Prostate gland (tissue), 2 donors: ENCODE data around the gene BST1.

Experiments used
- CTCF ChIP-seq, 4 experiments: fragments of 200-600 bp in 2 of 4; fragments of 450-650 bp in 2 of 4; sonication (generic) in 2 of 4; IDR thresholded peaks; 1 replicate in 3 of 4; 2 replicates in 1 of 4; pipeline ENCODE4 v1.5.1; 2016 to 2019; ENCODE audit warnings: antibody characterized with exemption in 4 of 4, mild to moderate bottlenecking in 2 of 4, moderate library complexity in 2 of 4
- POLR2A ChIP-seq: fragments of 450-650 bp; IDR thresholded peaks from one replicate; pipeline ENCODE4 v1.6.1; 2016; ENCODE audit warnings: antibody characterized with exemption, mild to moderate bottlenecking
- POLR2AphosphoS5 ChIP-seq: sonication (generic); formaldehyde crosslinking; IDR thresholded peaks from one replicate; pipeline ENCODE4 v1.6.1; 2017; ENCODE audit warnings: antibody characterized with exemption

DNA sequence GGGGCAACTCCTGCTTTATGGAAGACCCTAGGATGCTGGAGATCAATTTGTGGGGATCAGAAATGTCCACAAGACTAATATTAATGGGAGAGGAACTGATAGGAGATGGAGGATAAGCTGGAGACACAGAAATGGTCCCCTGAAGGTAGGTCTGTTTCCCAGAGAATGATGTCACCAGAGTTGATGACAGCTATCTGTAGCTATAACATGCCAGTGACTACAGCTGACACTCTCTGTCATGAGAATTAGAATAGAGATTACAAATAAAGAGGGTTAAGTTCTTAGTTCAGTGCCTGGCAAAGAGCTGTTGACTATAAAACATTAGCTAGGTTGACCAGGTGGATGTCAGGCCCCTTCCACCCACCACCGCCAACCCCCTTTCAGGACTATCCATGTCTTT is 9.3 kb downstream of the BST1 start:
- TF ChIP-seq CTCF (IDR thresholded peaks at IDR 0.05) (no peak), POLR2AphosphoS5 (no peak), POLR2A (no peak)
